ENCODE results near the gene ANAPC2.

The ANAPC2 gene

GRCh38 chr9:137230705-137231371, 42.5 kb upstream of the ANAPC2 start, which contains the start of gene SLC34A3:
SLC34A3 (plus strand) TSS chr9:137230901; CDS start chr9:137231703, 802 bp downstream.
- no peaks in the 10 kb centered on the region for H3K27me3 ChIP-seq (ENCODE audit: insufficient read depth, low read length, poor library complexity)
- no peak for DNase-seq

DNA sequence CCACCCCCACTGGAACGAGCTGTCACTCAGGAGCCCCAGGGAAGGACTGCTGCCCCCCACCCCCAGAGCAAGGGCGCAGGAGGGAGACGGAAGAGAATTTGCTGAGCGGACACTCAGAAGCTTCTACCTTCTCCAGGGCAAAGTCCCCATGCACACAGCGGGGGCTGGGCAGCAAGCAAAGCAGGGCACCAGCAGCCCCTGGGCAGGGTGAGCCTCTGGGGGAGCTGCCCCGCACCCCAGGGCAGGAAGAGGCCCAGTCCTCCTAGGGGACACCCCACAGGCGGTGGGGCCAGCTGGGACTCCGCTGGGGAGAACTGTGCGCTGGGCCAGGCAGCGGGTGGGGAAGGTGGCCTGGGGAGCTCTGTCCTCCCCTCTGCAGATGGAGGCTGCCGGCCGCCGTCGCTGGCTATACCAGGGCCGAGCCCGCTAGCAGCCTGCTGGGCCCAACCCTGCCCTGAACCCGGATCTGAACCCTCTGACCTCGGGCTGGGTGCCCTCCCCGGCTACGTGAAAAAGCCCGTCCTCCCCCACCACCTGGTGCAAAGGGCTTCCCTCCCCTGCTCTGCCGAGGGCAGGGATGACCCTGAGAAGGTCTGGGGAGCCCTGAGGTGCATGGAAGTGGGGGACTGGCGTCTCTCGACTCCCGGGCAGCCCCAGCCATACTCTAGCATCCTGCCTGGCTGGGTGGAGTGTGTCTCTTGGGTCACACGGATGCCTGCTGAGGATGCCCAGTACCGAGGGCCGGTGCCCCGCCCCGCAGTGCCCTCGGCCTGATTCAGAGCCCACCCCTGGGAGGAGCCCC, 41.7 kb upstream of the ANAPC2 start:
- H2AFZ ChIP-seq (ENCODE audit: low read depth, low read length): no peak overlapping the region
- no peak overlapping the region for H3K4me3 ChIP-seq (ENCODE audit: low read depth in 1 of 2, low read length in 2 of 2)
- H4K20me1 ChIP-seq (ENCODE audit: insufficient read depth, low read length): no peaks in the 10 kb centered on the region
- H3K9ac ChIP-seq (ENCODE audit: low read depth, low read length): no peak overlapping the region
- no peaks in the 10 kb centered on the region for H3K9me3 ChIP-seq (ENCODE audit: insufficient read depth, low read length, severe bottlenecking)
- H3K79me2 ChIP-seq (ENCODE audit: insufficient read depth, low read length): no peaks in the 10 kb centered on the region
- no peak for ATAC-seq (ENCODE audit: insufficient read depth, low read depth)
- H3K4me1 ChIP-seq (ENCODE audit: insufficient read depth, low read length): peaks cover 2% of the 10 kb centered on the region; the same call in 1 of the 2 replicates
- H3K4me2 ChIP-seq (ENCODE audit: insufficient read depth, low read length): no peak overlapping the region
- no peak for DNase-seq
- H3K27me3 ChIP-seq (ENCODE audit: insufficient read depth, low read length, poor library complexity): no peaks in the 10 kb centered on the region
- TF ChIP-seq EZH2 (IDR thresholded peaks at IDR 0.05; ENCODE audit: borderline replicate concordance, low read depth, low read length, severe bottlenecking) (no peak), CTCF (IDR thresholded peaks at IDR 0.05; ENCODE audit: borderline replicate concordance, extremely low read depth, low read length, poor library complexity, severe bottlenecking) (no peak)
- no peaks in the 10 kb centered on the region for H3K36me3 ChIP-seq (ENCODE audit: insufficient read depth, low read length)
- no peak overlapping the region for H3K27ac ChIP-seq (ENCODE audit: low read length)

More at GRCh38 chr9:137230705-137231371, 42.5 kb upstream of the ANAPC2 start, which contains the start of gene SLC34A3:
- Histone ChIP-seq H3K9me3 (ENCODE audit: insufficient read depth, low read length, severe bottlenecking) (no peaks in the 10 kb centered on the region), H3K79me2 (ENCODE audit: insufficient read depth, low read length) (no peaks in the 10 kb centered on the region), H3K4me3 (ENCODE audit: low read depth in 1 of 2, low read length in 2 of 2) (no peak within 1 kb of the TSS), H3K4me1 (ENCODE audit: insufficient read depth, low read length) (peaks cover 2% of the 10 kb centered on the region; the same call in 1 of the 2 replicates), H3K4me2 (ENCODE audit: insufficient read depth, low read length) (no peak within 1 kb of the TSS), H4K20me1 (ENCODE audit: insufficient read depth, low read length) (no peaks in the 10 kb centered on the region), H3K36me3 (ENCODE audit: insufficient read depth, low read length) (no peaks in the 10 kb centered on the region), H3K27ac (ENCODE audit: low read length) (no peak within 1 kb of the TSS), H2AFZ (ENCODE audit: low read depth, low read length) (no peak within 1 kb of the TSS), H3K9ac (ENCODE audit: low read depth, low read length) (no peak within 1 kb of the TSS)
- TF ChIP-seq EZH2 (IDR thresholded peaks at IDR 0.05; ENCODE audit: borderline replicate concordance, low read depth, low read length, severe bottlenecking) (no peak), CTCF (IDR thresholded peaks at IDR 0.05; ENCODE audit: borderline replicate concordance, extremely low read depth, low read length, poor library complexity, severe bottlenecking) (no peak)
- ATAC-seq (ENCODE audit: insufficient read depth, low read depth): no peak

GRCh38 chr9:137228968-137229896, 40.9 kb upstream of the ANAPC2 start:
- peaks cover 8% of the 10 kb centered on the region for H3K4me1 ChIP-seq (ENCODE audit: insufficient read depth, low read length)

More at GRCh38 chr9:137228968-137229896, 40.9 kb upstream of the ANAPC2 start:
- no peaks in the 10 kb centered on the region for H3K27me3 ChIP-seq (ENCODE audit: insufficient read depth, low read length, poor library complexity)
- ATAC-seq (ENCODE audit: insufficient read depth, low read depth) (no peak), DNase-seq (no peak)
- H3K9ac ChIP-seq (ENCODE audit: low read depth, low read length): no peak overlapping the region
- TF ChIP-seq EZH2 (IDR thresholded peaks at IDR 0.05; ENCODE audit: borderline replicate concordance, low read depth, low read length, severe bottlenecking) (no peak), CTCF (IDR thresholded peaks at IDR 0.05; ENCODE audit: borderline replicate concordance, extremely low read depth, low read length, poor library complexity, severe bottlenecking) (no peak)
- H2AFZ ChIP-seq (ENCODE audit: low read depth, low read length): no peak overlapping the region
- no peak overlapping the region for H3K4me2 ChIP-seq (ENCODE audit: insufficient read depth, low read length)
- no peaks in the 10 kb centered on the region for H4K20me1 ChIP-seq (ENCODE audit: insufficient read depth, low read length)
- no peak overlapping the region for H3K4me3 ChIP-seq (ENCODE audit: low read depth in 1 of 2, low read length in 2 of 2)
- no peaks in the 10 kb centered on the region for H3K9me3 ChIP-seq (ENCODE audit: insufficient read depth, low read length, severe bottlenecking)
- H3K36me3 ChIP-seq (ENCODE audit: insufficient read depth, low read length): no peaks in the 10 kb centered on the region
- no peaks in the 10 kb centered on the region for H3K79me2 ChIP-seq (ENCODE audit: insufficient read depth, low read length)
- H3K27ac ChIP-seq (ENCODE audit: low read length): no peak overlapping the region

All from DND-41 (cell line).